T-helper 17 cell (primary cell): ENCODE measurements around the gene AMN. TPM values are rescaled to one million over a fixed set of nuclear protein-coding genes. Genes with fewer than 3 reads are reported as not detected.

Experiments used
- ATAC-seq: fragments of 150-1000 bp; cut with Tn5 transposase; 2 replicates; pipeline ENCODE4 v1.10.0; 2021; ENCODE audit warnings: mild to moderate bottlenecking, moderate library complexity
- DNase-seq, 3 donors: peaks; one replicate each; pipeline versions ENCODE4 v3.0.0 to v3.0.0-alpha.2; 2020 to 2021
- H3K9me3 ChIP-seq: one replicate; pipeline ENCODE4 v1.7.0; 2013; ENCODE audit warnings: low read length, mild to moderate bottlenecking; ENCODE audit not compliant: control insufficient read depth, poor library complexity, severe bottlenecking
- H3K27ac Mint-ChIP-seq: one replicate; pipeline ENCODE4 v1.8.0; 2022; ENCODE audit warnings: mild to moderate bottlenecking, moderate library complexity, mixed read lengths
- H3K27me3 Mint-ChIP-seq: one replicate; pipeline ENCODE4 v1.8.0; 2022; ENCODE audit warnings: mixed read lengths
- H3K36me3 Mint-ChIP-seq: one replicate; pipeline ENCODE4 v1.8.0; 2022; ENCODE audit warnings: low read depth, mixed read lengths
- H3K4me1 Mint-ChIP-seq: one replicate; pipeline ENCODE4 v1.8.0; 2022; ENCODE audit warnings: mild to moderate bottlenecking, mixed read lengths
- H3K4me3 Mint-ChIP-seq: one replicate; pipeline ENCODE4 v1.8.0; 2022; ENCODE audit warnings: mild to moderate bottlenecking, moderate library complexity, mixed read lengths
- total RNA-seq, 4 donors: library from RNA in 2 of 4; stranded (reverse) in 2 of 4; gene quantifications; one replicate each; pipeline ENCODE4 v1.2.3 and lab custom pipeline; 2022 to 2026

AMN gene
- total RNA-seq, 2 donors from 2014 or later, result 0.65 to 2.3 TPM

GRCh38 chr14:102953100-102953499 lies 30.6 kb downstream of the AMN start:
- ATAC-seq, result no peak
- H3K27ac Mint-ChIP-seq, result no peak overlapping the region
- no peaks in the 10 kb centered on the region for H3K9me3 ChIP-seq
- no peak overlapping the region for H3K4me3 Mint-ChIP-seq
- DNase-seq, result no peak
- H3K27me3 Mint-ChIP-seq, result no peaks in the 10 kb centered on the region
- H3K36me3 Mint-ChIP-seq, result no peaks in the 10 kb centered on the region
- H3K4me1 Mint-ChIP-seq, result peaks cover 9% of the 10 kb centered on the region

GRCh38 chr14:102954081-102954789 lies 31.8 kb downstream of the AMN start:
- DNase-seq, result no peak
- Mint-ChIP-seq H3K27ac (no peak overlapping the region), H3K27me3 (no peaks in the 10 kb centered on the region), H3K36me3 (no peaks in the 10 kb centered on the region), H3K4me3 (no peak overlapping the region), H3K4me1 (peaks cover 3% of the 10 kb centered on the region)
- H3K9me3 ChIP-seq, result no peaks in the 10 kb centered on the region
- ATAC-seq, result no peak

DNA sequence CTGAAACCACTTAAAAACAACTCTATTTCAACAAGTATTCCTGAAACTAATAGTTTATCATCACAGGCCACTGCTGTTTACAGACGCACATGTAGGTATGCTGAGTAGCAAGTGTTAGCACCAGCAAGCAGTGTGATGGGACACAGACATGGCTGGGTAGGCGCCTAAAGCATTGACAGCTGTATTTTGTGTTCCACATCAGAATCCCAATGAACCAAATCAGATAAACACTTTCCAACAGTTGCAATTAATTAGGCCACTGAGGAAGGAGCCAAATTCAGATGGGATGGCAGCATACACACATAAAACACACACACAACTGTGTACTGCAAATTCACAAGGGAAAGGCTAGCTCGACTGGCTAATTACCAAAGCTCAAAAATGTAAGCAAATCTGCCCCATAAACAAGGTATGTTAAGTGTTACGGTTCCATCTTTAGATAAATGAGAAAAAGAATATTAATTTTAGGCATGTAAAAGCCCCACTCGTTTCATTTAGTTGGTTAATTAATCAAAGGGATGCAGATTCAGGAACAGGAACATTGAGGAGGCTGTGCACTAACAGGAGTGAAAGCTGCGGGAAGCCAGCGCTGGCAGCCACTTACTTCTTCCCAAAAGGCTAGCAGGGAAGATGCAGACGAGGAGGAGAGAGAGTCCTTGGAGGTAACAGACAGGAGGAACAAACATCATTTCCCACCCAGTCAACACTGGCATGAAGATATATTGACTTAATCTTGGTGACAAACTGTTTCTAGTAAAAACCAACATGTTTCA lies 33.4 kb downstream of the AMN start:
- H3K9me3 ChIP-seq, result no peaks in the 10 kb centered on the region
- H3K4me1 Mint-ChIP-seq, result no peaks in the 10 kb centered on the region
- H3K27me3 Mint-ChIP-seq, result no peaks in the 10 kb centered on the region
- H3K36me3 Mint-ChIP-seq, result no peaks in the 10 kb centered on the region
- no peak for DNase-seq
- H3K4me3 Mint-ChIP-seq, result no peak overlapping the region
- H3K27ac Mint-ChIP-seq, result no peak overlapping the region
- no peak for ATAC-seq

GRCh38 chr14:102957222-102957621 lies 34.8 kb downstream of the AMN start:
- ATAC-seq, result no peak
- H3K4me3 Mint-ChIP-seq, result no peak overlapping the region
- H3K9me3 ChIP-seq, result no peaks in the 10 kb centered on the region
- DNase-seq, result no peak
- no peaks in the 10 kb centered on the region for H3K4me1 Mint-ChIP-seq
- H3K27me3 Mint-ChIP-seq, result no peaks in the 10 kb centered on the region
- H3K27ac Mint-ChIP-seq, result no peak overlapping the region
- H3K36me3 Mint-ChIP-seq, result no peaks in the 10 kb centered on the region

- DNase-seq (no peak), ATAC-seq (no peak)
- H3K9me3 ChIP-seq, result no peaks in the 10 kb centered on the region
- H3K27ac Mint-ChIP-seq, result no peak overlapping the region
- no peak overlapping the region for H3K4me3 Mint-ChIP-seq
- H3K27me3 Mint-ChIP-seq, result no peaks in the 10 kb centered on the region
- H3K36me3 Mint-ChIP-seq, result no peaks in the 10 kb centered on the region
- no peaks in the 10 kb centered on the region for H3K4me1 Mint-ChIP-seq
Observed at GRCh38 chr14:102958461-102958860, 36.0 kb downstream of the AMN start.

GRCh38 chr14:102962111-102962627 lies 39.7 kb downstream of the AMN start:
- H3K27ac Mint-ChIP-seq, result no peak overlapping the region
- H3K4me1 Mint-ChIP-seq, result no peaks in the 10 kb centered on the region
- no peaks in the 10 kb centered on the region for H3K9me3 ChIP-seq
- no peak for DNase-seq
- H3K36me3 Mint-ChIP-seq, result no peaks in the 10 kb centered on the region
- H3K27me3 Mint-ChIP-seq, result no peaks in the 10 kb centered on the region
- no peak overlapping the region for H3K4me3 Mint-ChIP-seq
- no peak for ATAC-seq

GRCh38 chr14:102964152-102964730 lies 41.8 kb downstream of the AMN start:
- DNase-seq (no peak), ATAC-seq (no peak)
- Mint-ChIP-seq H3K27ac (no peak overlapping the region), H3K4me3 (no peak overlapping the region), H3K27me3 (no peaks in the 10 kb centered on the region), H3K4me1 (no peaks in the 10 kb centered on the region), H3K36me3 (peaks cover 5% of the 10 kb centered on the region)
- no peaks in the 10 kb centered on the region for H3K9me3 ChIP-seq

DNA sequence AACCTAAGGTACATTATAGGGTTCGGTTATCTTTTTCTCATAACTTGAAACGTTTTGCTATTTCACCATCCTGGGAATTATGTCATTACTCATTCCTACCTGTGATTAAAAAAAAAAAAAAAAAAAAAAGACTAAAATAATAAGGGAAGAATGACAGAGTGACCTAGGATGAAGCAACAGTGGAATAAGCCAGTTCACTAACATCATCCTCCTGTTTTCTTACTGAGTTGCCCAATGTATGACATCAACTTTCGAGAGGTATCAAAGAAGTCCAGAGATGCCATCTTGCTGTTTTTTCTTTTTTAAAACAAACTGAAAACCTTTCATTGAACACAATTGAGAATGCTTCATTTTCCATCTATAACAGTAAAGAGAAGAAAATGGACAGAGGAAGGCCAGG lies 42.8 kb downstream of the AMN start:
- Mint-ChIP-seq H3K4me1 (no peaks in the 10 kb centered on the region), H3K27me3 (no peaks in the 10 kb centered on the region), H3K27ac (no peak overlapping the region), H3K4me3 (no peak overlapping the region), H3K36me3 (peaks cover 5% of the 10 kb centered on the region)
- no peaks in the 10 kb centered on the region for H3K9me3 ChIP-seq
- ATAC-seq, result no peak
- DNase-seq, result no peak

DNA sequence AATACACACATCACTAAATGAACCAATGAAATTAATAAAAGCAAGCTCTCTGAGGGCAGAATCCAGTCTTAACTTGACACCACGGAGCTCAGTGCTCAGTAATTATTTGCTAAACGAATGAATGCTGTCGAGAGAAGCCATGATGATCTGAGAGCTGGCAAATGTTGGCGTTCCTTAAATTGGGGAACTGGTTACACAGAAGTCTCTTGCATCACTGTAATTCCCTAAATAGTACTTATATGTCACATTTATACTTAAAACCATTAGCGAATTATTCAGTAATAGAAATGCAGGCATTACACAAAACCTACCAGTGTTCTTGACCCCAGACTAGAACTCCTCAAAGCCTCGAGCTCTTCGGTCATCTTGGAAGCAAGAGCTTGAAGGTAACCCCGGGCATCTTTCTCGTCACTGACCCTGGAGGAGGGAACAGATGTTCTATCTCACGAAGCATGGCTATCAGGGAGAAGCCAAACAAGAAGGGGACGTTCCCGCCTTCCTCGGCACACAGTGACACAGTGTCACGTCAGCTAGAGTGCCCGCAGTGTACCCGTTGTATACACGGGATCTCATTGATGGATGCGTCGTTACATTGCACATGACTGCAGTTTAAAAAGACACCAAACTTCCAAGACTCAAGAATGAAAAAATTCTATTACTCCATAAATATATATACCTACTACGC lies 43.6 kb downstream of the AMN start:
- H3K36me3 Mint-ChIP-seq, result peaks cover 5% of the 10 kb centered on the region
- H3K4me1 Mint-ChIP-seq, result no peaks in the 10 kb centered on the region
- no peaks in the 10 kb centered on the region for H3K27me3 Mint-ChIP-seq
- H3K9me3 ChIP-seq, result no peaks in the 10 kb centered on the region
- ATAC-seq (no peak), DNase-seq (no peak)
- no peak overlapping the region for H3K27ac Mint-ChIP-seq
- H3K4me3 Mint-ChIP-seq, result no peak overlapping the region

DNA sequence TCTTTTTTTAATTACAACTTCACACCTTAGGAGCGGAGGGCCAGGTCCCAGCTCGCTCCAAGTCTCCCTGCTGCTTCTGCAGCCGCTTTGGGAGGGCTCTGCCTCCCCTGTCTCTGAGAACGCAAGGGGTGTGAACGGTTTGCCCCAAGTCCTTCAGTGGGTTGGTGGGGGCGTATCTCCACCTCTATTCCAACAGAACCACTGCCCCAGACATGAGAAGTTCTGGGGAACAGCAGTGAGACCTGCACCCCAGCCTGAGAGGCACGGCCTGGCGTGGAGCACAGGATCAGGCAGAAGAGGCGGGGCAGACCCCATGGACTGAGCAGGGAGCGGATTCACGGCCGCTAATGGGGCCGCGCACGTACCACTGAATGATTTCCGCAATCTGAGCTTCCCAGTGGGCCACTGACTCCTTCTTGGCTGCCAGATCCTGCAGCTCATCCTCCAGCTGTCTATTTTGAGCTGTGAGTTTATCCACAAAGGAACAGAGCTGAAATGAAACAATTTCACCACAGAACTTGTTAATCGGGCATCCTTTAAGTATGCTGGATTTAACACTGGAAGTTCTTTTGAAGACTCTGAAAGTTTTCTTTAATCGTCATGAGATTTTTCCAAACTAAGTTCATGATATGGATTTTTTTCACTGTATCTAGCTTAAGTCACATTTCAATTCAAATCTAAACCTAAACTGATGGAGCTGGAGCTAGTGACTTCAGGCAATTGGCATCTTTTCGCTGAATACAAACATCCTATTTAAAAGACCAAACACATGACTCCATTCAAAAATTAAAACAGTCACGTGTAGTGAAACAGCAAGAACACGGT lies 44.4 kb downstream of the AMN start:
- no peak for ATAC-seq
- Mint-ChIP-seq H3K27me3 (no peaks in the 10 kb centered on the region), H3K36me3 (peaks cover 5% of the 10 kb centered on the region), H3K4me1 (no peaks in the 10 kb centered on the region), H3K27ac (no peak overlapping the region), H3K4me3 (no peak overlapping the region)
- H3K9me3 ChIP-seq, result no peaks in the 10 kb centered on the region
- no peak for DNase-seq

- no peaks in the 10 kb centered on the region for H3K27me3 Mint-ChIP-seq
- H3K36me3 Mint-ChIP-seq, result peaks cover 5% of the 10 kb centered on the region
- no peak overlapping the region for H3K27ac Mint-ChIP-seq
- ATAC-seq, result no peak
- DNase-seq, result no peak
- H3K4me1 Mint-ChIP-seq, result no peaks in the 10 kb centered on the region
- no peaks in the 10 kb centered on the region for H3K9me3 ChIP-seq
- no peak overlapping the region for H3K4me3 Mint-ChIP-seq
Observed at GRCh38 chr14:102967506-102967795, 45.0 kb downstream of the AMN start.

DNA sequence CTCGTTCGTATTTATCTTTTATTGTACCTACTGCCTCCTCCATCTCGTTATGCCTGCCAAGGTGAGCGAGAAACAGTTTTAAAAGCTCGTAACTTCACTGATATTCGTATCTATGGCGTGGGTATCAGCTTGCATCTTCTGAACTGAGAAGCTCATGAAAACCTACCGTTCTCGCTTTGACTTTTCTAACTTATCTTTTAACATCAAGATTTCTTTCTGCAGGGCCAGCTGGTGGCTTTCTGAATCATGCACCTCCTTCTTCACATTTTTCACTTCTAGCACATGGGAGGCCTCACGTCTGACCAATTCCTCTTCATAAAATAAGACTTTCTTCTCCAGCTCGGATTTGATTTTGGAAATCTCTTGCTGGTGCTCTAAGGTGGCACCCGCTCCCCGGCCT lies 45.8 kb downstream of the AMN start:
- no peak for ATAC-seq
- no peak for DNase-seq

More for the DNA sequence above, 45.8 kb downstream of the AMN start:
- H3K27ac Mint-ChIP-seq, result no peak overlapping the region
- no peak overlapping the region for H3K4me3 Mint-ChIP-seq
- no peaks in the 10 kb centered on the region for H3K9me3 ChIP-seq
- peaks cover 5% of the 10 kb centered on the region for H3K36me3 Mint-ChIP-seq
- no peaks in the 10 kb centered on the region for H3K27me3 Mint-ChIP-seq
- H3K4me1 Mint-ChIP-seq, result no peaks in the 10 kb centered on the region
